Keratinocyte (primary cell): ENCODE results near the gene CRADD. TPM values are rescaled to one million over a fixed set of nuclear protein-coding genes. Genes with fewer than 3 reads are reported as not detected.

ENCODE experiments used
- DNase-seq: peaks from one replicate; pipeline ENCODE4 v3.0.0-alpha.2; 2011; ENCODE audit warnings: low read depth, missing footprints, low spot score
- FAIRE-seq: peaks from 2 replicates; lab custom pipeline; 2011; peaks lifted over from hg19 to GRCh38; lab: Jason Lieb, UNC
- H2AFZ ChIP-seq: 2 replicates; pipeline ENCODE4 v1.6.0; 2012; ENCODE audit warnings: low read length, control low read depth, inconsistent platforms; ENCODE audit not compliant: control insufficient read depth
- H3K27ac ChIP-seq: 2 replicates; pipeline ENCODE4 v1.5.1; 2011; ENCODE audit warnings: low read length; ENCODE audit not compliant: control insufficient read depth, insufficient read depth
- H3K27me3 ChIP-seq: 3 replicates; pipeline ENCODE4 v1.6.0; 2011; ENCODE audit warnings: low read length; ENCODE audit not compliant: control insufficient read depth, insufficient read depth; ENCODE audit errors: extremely low read depth
- H3K36me3 ChIP-seq, 2 experiments: 2 replicates in 1 of 2; 3 replicates in 1 of 2; pipeline ENCODE4 v1.5.1; 2011; ENCODE audit warnings: low read length in 2 of 2, mild to moderate bottlenecking in 1 of 2; ENCODE audit not compliant: control insufficient read depth in 2 of 2, insufficient read depth in 2 of 2; ENCODE audit errors: extremely low read depth in 1 of 2
- H3K4me1 ChIP-seq: 3 replicates; pipeline ENCODE4 v1.5.1; 2011; ENCODE audit warnings: low read length; ENCODE audit not compliant: control insufficient read depth, insufficient read depth; ENCODE audit errors: extremely low read depth
- H3K4me2 ChIP-seq: 3 replicates; pipeline ENCODE4 v1.6.0; 2011; ENCODE audit warnings: low read depth, low read length; ENCODE audit not compliant: control insufficient read depth, insufficient read depth; ENCODE audit errors: extremely low read depth
- H3K4me3 ChIP-seq, 3 experiments: fragments of 200-600 bp in 1 of 3; sonication (generic) in 1 of 3; 2 replicates in 2 of 3; 3 replicates in 1 of 3; pipeline ENCODE4 v1.5.1; 2011 to 2016; ENCODE audit warnings: low read length in 3 of 3, mild to moderate bottlenecking in 3 of 3, control low read depth in 2 of 3, inconsistent platforms in 1 of 3, low read depth in 1 of 3, mixed read lengths in 1 of 3, mixed run types in 1 of 3, moderate library complexity in 1 of 3; ENCODE audit not compliant: control insufficient read depth in 2 of 3, insufficient read depth in 2 of 3; ENCODE audit errors: extremely low read depth in 1 of 3
- H3K79me2 ChIP-seq: 2 replicates; pipeline ENCODE4 v1.6.0; 2012; ENCODE audit warnings: low read length; ENCODE audit not compliant: control insufficient read depth, insufficient read depth
- H3K9ac ChIP-seq: 3 replicates; pipeline ENCODE4 v1.6.0; 2011; ENCODE audit warnings: low read length; ENCODE audit not compliant: control insufficient read depth, insufficient read depth; ENCODE audit errors: extremely low read depth
- H3K9me1 ChIP-seq: 3 replicates; pipeline ENCODE4 v1.6.0; 2011; ENCODE audit warnings: low read length; ENCODE audit not compliant: control insufficient read depth, insufficient read depth; ENCODE audit errors: extremely low read depth
- H3K9me3 ChIP-seq: 2 replicates; pipeline ENCODE4 v1.5.1; 2012; ENCODE audit warnings: low read depth, low read length; ENCODE audit not compliant: control insufficient read depth
- H4K20me1 ChIP-seq: 3 replicates; pipeline ENCODE4 v1.6.0; 2011; ENCODE audit warnings: low read length; ENCODE audit not compliant: control insufficient read depth, insufficient read depth; ENCODE audit errors: extremely low read depth
- EZH2 ChIP-seq: IDR thresholded peaks from one replicate; pipeline ENCODE4 v1.6.1; 2012; ENCODE audit warnings: inconsistent platforms, mild to moderate bottlenecking, low read length, moderate library complexity
- dilution Hi-C: fragments of 300-500 bp; cut with MboI; formaldehyde crosslinking; loops from one replicate; pipeline ENCODE4 v1.7.0; 2020; ENCODE audit warnings: low sequenced_read_pairs; ENCODE audit not compliant: extremely low pct_ligation_motif_present
- polyA plus RNA-seq, 5 experiments: library from polyadenylated mRNA; depleted of rRNA in 3 of 5; stranded (reverse) in 3 of 5; stranded (forward) in 1 of 5; unstranded in 1 of 5; fragments of >200 nt; gene quantifications; 1 replicate in 1 of 5; 2 replicates in 3 of 5; 3 replicates in 1 of 5; pipeline versions ENCODE4 v1.2.1 to v1.2.3, GENCODE V29; 2011 to 2012; ENCODE audit warnings: missing spikeins in 2 of 5, low read depth in 1 of 5, low replicate concordance in 1 of 5
- TF ChIP-seq, protein P1 (sequence below), 3 experiments: IDR thresholded peaks in 1 of 3; conservative IDR thresholded peaks in 1 of 3; optimal IDR thresholded peaks in 1 of 3; 2 replicates in 2 of 3; 3 replicates in 1 of 3; pipeline versions ENCODE3 to v1.5.1; 2011; ENCODE audit warnings: low read length in 3 of 3, mild to moderate bottlenecking in 3 of 3, moderate library complexity in 2 of 3, control low read depth in 1 of 3, inconsistent platforms in 1 of 3; ENCODE audit not compliant: insufficient read depth in 2 of 3; ENCODE audit errors: extremely low read depth in 1 of 3

Gene CRADD
- polyA plus RNA-seq, 1 donor (not counting 4 experiments of a cell fraction or from before 2014, with no cell fraction given) = 11.2 TPM

DNA sequence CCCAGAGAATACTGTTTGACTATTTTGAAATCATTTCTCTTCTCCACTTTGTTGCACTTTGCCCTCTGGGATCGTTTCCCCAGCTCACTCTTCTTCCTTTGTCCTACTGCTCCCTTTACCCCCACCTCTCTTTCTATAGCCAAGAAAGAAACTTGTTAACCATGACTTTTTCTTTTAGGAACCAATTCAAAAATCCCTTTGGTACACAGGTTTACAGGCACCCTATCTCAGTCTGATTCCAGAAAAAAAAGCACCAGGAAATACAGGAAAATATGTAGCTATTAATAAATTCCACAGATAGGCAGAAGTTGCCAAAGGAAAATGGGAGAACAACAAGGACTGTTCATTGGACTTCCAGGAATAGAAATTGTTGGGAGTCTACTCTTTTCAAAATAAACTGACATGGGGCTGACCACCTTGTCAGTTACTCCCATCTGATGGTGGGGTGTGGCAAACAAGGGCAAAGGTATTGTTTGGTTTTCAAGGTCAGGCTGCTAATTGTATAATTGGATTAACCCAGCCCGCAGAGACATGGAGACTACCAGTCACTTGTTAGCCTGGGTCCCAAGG is 82.4 kb downstream of the CRADD start:
- H3K9me3 ChIP-seq = no peaks in the 10 kb centered on the region
- H3K79me2 ChIP-seq = no peaks in the 10 kb centered on the region
- H3K36me3 ChIP-seq = no peaks in the 10 kb centered on the region
- H3K27me3 ChIP-seq = no peaks in the 10 kb centered on the region
- no peak overlapping the region for H2AFZ ChIP-seq
- H3K4me3 ChIP-seq = no peak overlapping the region
- no peak for DNase-seq
- H4K20me1 ChIP-seq = no peaks in the 10 kb centered on the region
- H3K27ac ChIP-seq = no peak overlapping the region
- H3K9me1 ChIP-seq = no peaks in the 10 kb centered on the region
- no peak overlapping the region for H3K4me2 ChIP-seq
- no peaks in the 10 kb centered on the region for H3K4me1 ChIP-seq
- H3K9ac ChIP-seq = no peak overlapping the region
- FAIRE-seq = no peak
- dilution Hi-C loops = no loop called here
- no peak for TF ChIP-seq EZH2
- TF ChIP-seq, protein P1, sequence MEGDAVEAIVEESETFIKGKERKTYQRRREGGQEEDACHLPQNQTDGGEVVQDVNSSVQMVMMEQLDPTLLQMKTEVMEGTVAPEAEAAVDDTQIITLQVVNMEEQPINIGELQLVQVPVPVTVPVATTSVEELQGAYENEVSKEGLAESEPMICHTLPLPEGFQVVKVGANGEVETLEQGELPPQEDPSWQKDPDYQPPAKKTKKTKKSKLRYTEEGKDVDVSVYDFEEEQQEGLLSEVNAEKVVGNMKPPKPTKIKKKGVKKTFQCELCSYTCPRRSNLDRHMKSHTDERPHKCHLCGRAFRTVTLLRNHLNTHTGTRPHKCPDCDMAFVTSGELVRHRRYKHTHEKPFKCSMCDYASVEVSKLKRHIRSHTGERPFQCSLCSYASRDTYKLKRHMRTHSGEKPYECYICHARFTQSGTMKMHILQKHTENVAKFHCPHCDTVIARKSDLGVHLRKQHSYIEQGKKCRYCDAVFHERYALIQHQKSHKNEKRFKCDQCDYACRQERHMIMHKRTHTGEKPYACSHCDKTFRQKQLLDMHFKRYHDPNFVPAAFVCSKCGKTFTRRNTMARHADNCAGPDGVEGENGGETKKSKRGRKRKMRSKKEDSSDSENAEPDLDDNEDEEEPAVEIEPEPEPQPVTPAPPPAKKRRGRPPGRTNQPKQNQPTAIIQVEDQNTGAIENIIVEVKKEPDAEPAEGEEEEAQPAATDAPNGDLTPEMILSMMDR (optimal IDR thresholded peaks at IDR 0.05 in 1 of 3, IDR thresholded peaks at IDR 0.05 in 1 of 3, conservative IDR thresholded peaks at IDR 0.05 in 1 of 3; ENCODE audit: extremely low read depth in 1 of 3, insufficient read depth in 2 of 3, low read length in 3 of 3) = no peak

DNA sequence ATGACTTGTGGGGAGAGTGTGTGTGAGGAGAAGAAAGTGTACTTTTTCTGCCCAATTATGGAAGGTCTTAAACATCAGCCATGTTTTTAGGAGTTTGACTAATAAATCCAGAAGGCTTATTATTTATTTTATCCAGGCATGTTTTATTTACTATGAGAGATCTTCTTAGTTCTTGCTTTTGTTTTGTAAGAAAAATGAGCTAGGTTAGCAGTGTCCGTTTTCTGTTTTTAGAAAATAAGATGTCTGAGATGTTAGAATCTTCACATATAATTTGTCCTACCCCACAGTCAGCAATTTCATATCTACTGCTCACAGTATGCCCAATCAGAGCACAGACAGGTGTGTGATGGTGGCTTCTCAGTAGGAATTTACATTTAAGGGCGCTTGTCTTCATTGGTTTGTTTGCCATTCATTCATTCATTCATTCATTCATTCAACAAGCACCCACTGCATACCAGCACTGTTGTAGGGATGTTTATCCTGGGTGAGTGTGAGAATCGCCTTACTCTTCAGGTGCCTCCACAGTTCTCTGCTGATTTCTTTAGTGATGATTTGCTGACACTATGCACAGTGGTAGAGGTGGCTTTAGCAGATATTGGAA is 83.2 kb downstream of the CRADD start:
- no peak for FAIRE-seq
- H3K4me2 ChIP-seq = no peak overlapping the region
- dilution Hi-C loops = no loop called here

More for the DNA sequence above, 83.2 kb downstream of the CRADD start:
- TF ChIP-seq, protein P1 (optimal IDR thresholded peaks at IDR 0.05 in 1 of 3, IDR thresholded peaks at IDR 0.05 in 1 of 3, conservative IDR thresholded peaks at IDR 0.05 in 1 of 3; ENCODE audit: extremely low read depth in 1 of 3, insufficient read depth in 2 of 3, low read length in 3 of 3) = no peak
- no peak for TF ChIP-seq EZH2
- H3K4me1 ChIP-seq = no peaks in the 10 kb centered on the region
- no peak overlapping the region for H2AFZ ChIP-seq
- no peak overlapping the region for H3K27ac ChIP-seq
- no peaks in the 10 kb centered on the region for H3K9me3 ChIP-seq
- no peak overlapping the region for H3K9ac ChIP-seq
- no peaks in the 10 kb centered on the region for H3K79me2 ChIP-seq
- no peaks in the 10 kb centered on the region for H3K9me1 ChIP-seq
- no peak for DNase-seq
- no peak overlapping the region for H3K4me3 ChIP-seq
- H4K20me1 ChIP-seq = no peaks in the 10 kb centered on the region
- no peaks in the 10 kb centered on the region for H3K27me3 ChIP-seq
- H3K36me3 ChIP-seq = no peaks in the 10 kb centered on the region
